Rectal smooth muscle tissue (tissue), 1 donor: Measurements from ENCODE around the gene ZFYVE21.
"Not testable (repeated sequence)": the region's sequence is repeated elsewhere in the genome, so short reads cannot be mapped to it uniquely, and the experiment has no call there.

ENCODE experiments used
- H3K27ac ChIP-seq: one replicate; pipeline ENCODE4 v1.7.0; 2013; ENCODE audit warnings: low read depth, low read length, inconsistent platforms
- H3K27me3 ChIP-seq: one replicate; pipeline ENCODE4 v1.7.0; 2013; ENCODE audit warnings: low read length; ENCODE audit not compliant: control insufficient read depth, insufficient read depth
- H3K36me3 ChIP-seq: one replicate; pipeline ENCODE4 v1.7.0; 2013; ENCODE audit warnings: low read length; ENCODE audit not compliant: control insufficient read depth, insufficient read depth
- H3K4me1 ChIP-seq: one replicate; pipeline ENCODE4 v1.7.0; 2013; ENCODE audit warnings: low read length; ENCODE audit not compliant: control insufficient read depth, insufficient read depth
- H3K4me3 ChIP-seq: one replicate; pipeline ENCODE4 v1.7.0; 2013; ENCODE audit warnings: low read length
- H3K9ac ChIP-seq: one replicate; pipeline ENCODE4 v1.7.0; 2013; ENCODE audit warnings: low read length

The ZFYVE21 gene

DNA sequence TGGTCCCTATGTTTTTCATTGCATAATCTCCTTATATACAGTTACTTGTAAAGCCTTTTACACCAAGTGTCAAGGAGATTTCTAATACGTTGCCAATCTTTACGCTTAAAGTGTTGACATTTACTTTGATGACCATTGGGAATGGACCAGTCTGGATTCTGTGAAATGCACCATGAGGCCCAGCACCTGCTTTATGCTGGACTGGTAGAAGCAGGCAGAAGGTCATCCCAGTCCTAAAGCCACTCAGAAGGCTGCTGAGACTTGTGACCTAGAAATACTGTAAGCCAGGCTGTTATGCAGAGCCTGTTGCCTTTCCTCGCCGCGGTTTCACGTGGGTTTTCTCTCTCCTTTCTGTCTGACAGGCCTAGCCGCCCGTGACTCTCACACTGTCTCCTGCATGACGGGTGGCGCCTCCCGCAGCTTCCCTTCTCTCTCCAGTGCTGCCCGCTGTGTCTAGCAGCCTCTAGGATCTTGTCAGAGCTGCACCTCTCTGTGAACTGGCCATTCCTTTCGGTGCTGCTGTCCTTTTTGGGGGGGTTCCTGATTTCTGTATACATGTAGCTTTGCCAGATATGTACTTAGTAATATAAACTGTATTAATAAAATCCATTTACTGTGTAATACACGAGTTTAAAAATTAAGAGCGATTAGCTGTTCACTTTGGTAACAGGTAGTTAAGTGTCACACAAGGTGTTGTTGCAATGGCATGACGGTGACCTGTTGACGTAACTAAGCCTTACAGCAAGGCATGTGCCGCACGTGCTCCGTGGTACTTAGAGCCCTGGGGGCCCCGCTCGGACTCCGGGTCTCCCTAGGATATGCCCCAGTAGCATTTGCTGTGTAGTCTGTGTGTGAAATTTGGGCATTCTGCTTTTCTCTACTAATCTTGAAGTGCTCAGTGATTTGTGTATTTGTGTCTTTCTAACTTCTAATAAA lies 30.1 kb upstream of the ZFYVE21 start:
- Histone ChIP-seq H3K4me3 (no peak overlapping the region), H3K27ac (no peak overlapping the region), H3K36me3 (peaks cover 26% of the 10 kb centered on the region), H3K27me3 (no peaks in the 10 kb centered on the region), H3K4me1 (peaks cover 4% of the 10 kb centered on the region), H3K9ac (no peak overlapping the region)

DNA sequence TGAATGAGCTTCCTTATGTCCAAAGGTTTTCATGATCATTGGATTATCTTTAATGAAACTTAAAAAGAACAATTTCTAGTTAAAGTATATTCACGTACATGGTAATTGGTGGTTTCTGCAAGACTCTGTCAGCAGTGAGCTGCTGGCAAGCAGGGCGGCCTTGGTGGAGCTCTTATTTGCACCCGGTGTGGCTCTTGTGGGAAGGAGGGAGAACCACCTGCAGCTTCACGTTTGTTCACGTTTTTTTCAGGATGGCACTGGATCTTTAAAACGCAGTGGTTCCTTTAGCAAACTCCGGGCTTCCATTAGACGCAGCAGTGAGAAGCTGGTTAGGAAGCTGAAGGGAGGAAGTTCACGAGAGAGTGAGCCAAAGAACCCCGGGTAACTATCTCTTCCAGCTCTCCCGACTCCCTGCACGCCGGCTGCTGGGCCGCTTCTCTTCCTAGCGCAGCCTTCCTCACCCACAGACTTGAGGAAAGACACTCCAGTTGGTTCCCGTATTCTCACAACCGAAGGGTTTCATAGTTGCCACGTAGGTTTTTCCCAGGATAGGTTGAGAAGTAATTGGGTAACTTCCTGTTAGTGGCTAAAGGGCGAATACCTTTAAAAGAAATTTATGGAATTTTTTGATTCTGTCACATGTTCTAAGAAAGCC lies 28.7 kb upstream of the ZFYVE21 start:
- Histone ChIP-seq H3K27ac (no peak overlapping the region), H3K27me3 (no peaks in the 10 kb centered on the region), H3K4me1 (peaks cover 4% of the 10 kb centered on the region), H3K36me3 (peaks cover 26% of the 10 kb centered on the region), H3K9ac (no peak overlapping the region), H3K4me3 (no peak overlapping the region)

DNA sequence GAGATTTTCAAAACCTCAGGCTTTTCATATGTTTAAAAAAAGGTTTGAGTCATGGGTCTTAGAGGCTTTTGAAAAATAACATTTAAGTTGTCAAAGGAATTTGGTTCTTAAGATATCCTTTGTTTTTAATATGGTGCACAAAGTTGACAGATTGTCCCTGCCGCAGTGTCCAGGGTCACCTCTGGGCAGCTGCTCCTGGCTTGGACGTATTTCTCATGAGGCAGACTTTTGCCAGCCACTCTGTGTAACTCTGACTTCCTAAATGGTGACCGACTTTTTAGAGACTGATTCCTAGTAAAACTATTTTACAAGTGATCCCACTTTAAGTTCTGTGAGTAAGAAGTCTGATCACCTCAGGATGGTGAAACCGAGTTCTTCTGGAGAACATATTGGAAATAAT lies 27.9 kb upstream of the ZFYVE21 start:
- no peak overlapping the region for H3K4me3 ChIP-seq
- H3K27ac ChIP-seq = no peak overlapping the region
- H3K4me1 ChIP-seq = peaks cover 4% of the 10 kb centered on the region
- H3K27me3 ChIP-seq = no peaks in the 10 kb centered on the region
- peaks cover 29% of the 10 kb centered on the region for H3K36me3 ChIP-seq
- H3K9ac ChIP-seq = no peak overlapping the region

DNA sequence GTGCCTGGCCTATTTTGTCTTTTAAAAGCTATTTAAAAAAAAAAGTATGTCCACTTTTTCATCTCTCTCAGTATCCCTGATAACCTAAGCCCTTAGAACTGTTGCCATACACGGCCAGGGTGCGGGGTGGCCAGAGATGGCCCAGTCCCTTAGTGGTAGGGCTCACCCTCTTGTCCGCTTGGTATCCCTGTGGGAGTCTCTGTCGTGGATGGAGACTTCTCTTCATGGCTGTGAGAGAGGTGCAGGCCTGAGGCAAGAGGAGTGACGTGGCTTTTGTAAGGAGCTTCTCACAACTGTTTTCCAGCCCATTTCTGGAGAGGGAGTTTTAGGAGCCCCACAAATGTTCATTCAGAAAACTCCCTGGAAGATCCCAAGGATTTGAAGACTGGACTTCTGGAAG lies 27.2 kb upstream of the ZFYVE21 start:
- Histone ChIP-seq H3K9ac (no peak overlapping the region), H3K27ac (no peak overlapping the region), H3K4me1 (peaks cover 4% of the 10 kb centered on the region), H3K27me3 (no peaks in the 10 kb centered on the region), H3K4me3 (no peak overlapping the region), H3K36me3 (peaks cover 25% of the 10 kb centered on the region)

DNA sequence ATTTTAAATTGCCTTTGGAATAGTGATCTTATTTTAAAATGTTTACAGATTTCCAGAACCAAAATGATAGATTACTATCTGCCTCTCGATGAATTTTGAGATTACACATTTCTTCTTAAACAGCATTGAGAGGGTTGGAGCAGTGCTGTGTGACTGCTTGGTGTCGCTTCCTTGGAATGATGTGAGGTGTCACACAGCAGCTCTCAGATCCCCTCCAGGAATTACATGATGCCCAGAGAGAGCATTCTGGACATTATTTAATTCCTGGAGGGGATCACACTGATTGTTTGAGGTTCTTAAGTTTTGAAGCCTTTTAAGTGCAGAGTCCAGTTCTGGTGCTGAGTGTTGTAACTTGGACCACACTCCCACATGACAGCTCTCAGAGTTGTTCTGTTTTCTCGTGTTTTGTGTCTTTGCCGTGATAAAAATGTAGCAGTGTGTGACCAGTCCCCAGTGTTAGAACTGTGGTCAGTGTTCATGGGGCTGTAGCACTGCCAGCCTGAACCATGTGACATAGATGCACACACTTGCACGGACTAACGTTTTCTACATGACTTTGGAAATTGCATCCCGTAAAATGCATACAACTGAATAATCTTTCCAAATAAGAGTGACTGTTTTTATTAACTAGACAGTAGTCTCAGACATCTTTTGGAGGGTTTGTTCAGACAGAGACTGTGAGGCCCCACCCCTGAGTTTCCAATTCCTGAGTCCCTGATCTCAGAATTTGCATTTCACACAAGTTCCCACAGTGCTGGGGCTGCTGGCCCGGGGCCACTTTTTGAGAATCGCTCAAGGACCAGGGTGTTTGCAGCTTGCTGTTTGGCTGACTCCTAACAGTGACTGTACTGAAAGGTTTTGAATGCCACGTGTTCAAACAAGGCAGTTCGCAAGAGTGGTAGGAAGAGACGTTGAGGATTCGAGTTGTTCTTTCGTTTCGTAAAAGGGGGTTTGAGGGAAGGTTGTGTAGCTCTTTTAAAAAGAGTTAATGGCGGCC lies 26.4 kb upstream of the ZFYVE21 start:
- no peaks in the 10 kb centered on the region for H3K27me3 ChIP-seq
- no peak overlapping the region for H3K27ac ChIP-seq
- H3K4me3 ChIP-seq = no peak overlapping the region
- H3K36me3 ChIP-seq = peaks cover 25% of the 10 kb centered on the region
- no peak overlapping the region for H3K9ac ChIP-seq
- peaks cover 4% of the 10 kb centered on the region for H3K4me1 ChIP-seq

DNA sequence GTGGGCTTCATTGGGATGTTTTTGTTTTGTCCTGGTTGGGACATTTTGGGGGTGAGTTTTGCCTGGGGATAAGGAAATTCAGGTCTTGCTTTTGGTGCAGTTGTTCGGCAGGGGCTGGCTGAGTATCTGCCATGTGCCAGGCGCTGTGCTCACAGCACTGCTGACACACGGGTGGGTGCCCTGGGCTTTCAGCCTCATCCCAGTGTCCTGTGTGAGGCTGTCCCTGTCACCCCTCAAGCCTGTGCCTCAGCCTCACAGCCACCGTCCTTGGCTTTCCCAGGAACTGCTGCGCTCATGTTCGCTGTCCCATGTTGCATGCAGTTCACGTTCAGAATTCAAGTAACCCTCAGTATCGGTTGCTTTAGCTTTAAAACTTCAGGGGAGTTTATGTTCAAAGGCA lies 25.3 kb upstream of the ZFYVE21 start:
- H3K4me1 ChIP-seq = peaks cover 4% of the 10 kb centered on the region
- no peak overlapping the region for H3K9ac ChIP-seq
- no peak overlapping the region for H3K27ac ChIP-seq
- no peak overlapping the region for H3K4me3 ChIP-seq
- H3K27me3 ChIP-seq = no peaks in the 10 kb centered on the region
- peaks cover 29% of the 10 kb centered on the region for H3K36me3 ChIP-seq

DNA sequence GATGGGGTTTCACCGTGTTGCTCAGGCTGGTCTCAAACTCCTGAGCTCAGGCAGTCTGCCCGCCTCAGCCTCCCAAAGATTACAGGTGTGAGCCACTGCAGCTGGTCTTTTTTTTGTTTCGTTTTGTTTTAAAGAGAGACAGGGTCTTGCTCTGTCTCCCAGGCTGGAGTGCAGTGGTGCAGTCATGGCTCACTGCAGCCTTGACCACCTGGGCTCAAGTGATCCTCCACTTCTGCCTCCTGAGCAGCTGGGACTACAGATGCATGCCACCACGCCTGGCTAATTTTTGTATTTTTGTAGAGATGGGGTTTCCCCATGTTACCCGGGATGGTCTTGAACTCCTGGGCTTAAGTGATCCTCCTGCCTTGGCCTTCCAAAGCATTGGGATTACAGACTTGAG lies 24.0 kb upstream of the ZFYVE21 start:
- H3K27me3 ChIP-seq, H3K27ac ChIP-seq, H3K4me3 ChIP-seq, H3K9ac ChIP-seq: not testable (repeated sequence)
- peaks cover 15% of the 10 kb centered on the region for H3K4me1 ChIP-seq
- H3K36me3 ChIP-seq = peaks cover 23% of the 10 kb centered on the region

DNA sequence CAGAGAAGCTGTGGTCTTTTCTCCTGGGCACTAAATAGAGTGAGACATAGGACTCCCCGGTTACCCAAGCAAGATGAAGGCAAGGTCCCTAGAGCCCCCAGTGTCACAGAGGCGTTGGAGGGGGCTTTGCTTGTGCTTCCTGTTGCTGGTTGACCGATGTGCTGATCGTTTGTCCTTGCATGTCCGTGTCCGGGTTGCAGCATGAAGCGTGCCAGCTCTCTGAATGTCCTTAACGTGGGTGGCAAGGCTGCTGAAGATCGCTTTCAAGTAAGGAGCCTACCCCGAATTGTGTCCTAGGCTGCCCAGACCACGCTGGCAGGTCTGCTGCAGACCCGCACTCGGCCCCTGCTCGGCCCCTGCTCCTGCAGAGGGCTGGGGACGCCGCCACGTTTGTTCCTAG lies 23.5 kb upstream of the ZFYVE21 start:
- Histone ChIP-seq H3K4me3 (no peak overlapping the region), H3K27me3 (no peaks in the 10 kb centered on the region), H3K9ac (no peak overlapping the region), H3K4me1 (peaks cover 21% of the 10 kb centered on the region), H3K36me3 (peaks cover 19% of the 10 kb centered on the region), H3K27ac (no peak overlapping the region)

DNA sequence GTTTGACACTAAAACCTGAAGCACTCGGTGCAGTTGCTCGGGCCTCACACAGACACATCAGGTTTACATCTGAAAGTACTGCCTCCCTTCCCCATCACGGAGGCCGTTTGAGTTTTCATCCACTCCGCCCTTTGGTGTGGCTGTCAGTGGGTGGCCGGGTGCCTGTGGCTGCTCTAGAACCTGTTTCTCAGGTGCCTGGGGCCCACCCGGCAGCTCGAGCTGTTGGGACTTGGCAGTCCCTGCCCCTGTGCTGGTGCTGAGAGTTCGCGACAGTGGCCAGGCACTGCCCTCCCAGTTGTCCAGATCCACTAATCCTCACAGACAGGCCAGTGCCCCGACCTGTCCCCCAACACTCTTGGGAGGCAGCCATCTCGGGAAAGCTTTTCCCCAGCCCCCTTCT lies 22.7 kb upstream of the ZFYVE21 start:
- no peak overlapping the region for H3K9ac ChIP-seq
- peaks cover 28% of the 10 kb centered on the region for H3K4me1 ChIP-seq
- no peak overlapping the region for H3K4me3 ChIP-seq
- peaks cover 19% of the 10 kb centered on the region for H3K36me3 ChIP-seq
- no peaks in the 10 kb centered on the region for H3K27me3 ChIP-seq
- H3K27ac ChIP-seq = no peak overlapping the region

DNA sequence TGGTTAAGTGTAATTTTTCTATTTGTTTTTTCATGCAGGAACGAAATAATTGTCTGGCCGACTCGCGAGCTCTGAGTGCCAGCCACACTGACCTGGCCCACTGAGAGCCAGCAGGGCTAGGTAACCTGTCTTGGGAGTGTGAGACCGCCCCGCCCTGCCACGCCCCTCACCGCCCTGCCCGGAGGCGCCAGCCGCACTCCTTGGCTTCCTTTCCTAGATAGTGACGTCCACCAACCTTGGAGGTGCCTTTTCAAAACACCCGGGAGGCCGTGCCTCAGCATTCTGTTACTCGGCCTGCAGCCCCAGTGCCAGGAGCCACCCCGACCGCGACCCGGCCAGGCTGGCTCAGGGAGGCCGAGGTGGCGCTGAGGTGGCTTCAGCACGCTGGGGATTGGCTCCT lies 22.1 kb upstream of the ZFYVE21 start:
- Histone ChIP-seq H3K4me3 (no peak overlapping the region), H3K9ac (no peak overlapping the region), H3K27me3 (no peaks in the 10 kb centered on the region), H3K4me1 (peaks cover 30% of the 10 kb centered on the region), H3K36me3 (peaks cover 18% of the 10 kb centered on the region), H3K27ac (no peak overlapping the region)

DNA sequence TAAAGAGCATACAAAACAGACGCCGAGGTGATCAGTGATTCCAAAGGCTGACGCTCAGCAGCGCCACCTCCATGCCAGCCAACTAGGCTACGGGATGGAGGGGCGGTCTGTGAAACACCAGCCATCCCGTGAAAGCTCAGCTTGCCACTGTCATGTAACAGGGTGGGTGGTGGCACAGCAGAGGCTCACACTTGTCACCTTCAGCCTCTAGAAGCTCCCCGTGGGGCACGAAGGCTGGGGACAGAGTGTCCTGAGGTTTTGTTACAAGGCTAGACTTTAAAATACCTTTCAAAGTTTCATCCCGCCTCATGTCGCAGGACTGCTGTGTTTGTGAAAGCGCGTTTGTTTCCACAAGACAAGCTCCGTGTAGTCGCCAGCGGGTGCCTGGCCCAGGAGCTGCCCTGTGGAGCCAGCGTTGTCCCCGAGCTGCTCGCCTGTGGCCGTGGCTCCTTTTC lies 21.0 kb upstream of the ZFYVE21 start:
- H3K27ac ChIP-seq = no peak overlapping the region

More for the DNA sequence above, 21.0 kb upstream of the ZFYVE21 start:
- H3K9ac ChIP-seq = no peak overlapping the region
- no peak overlapping the region for H3K4me3 ChIP-seq
- peaks cover 18% of the 10 kb centered on the region for H3K36me3 ChIP-seq
- H3K4me1 ChIP-seq = peaks cover 26% of the 10 kb centered on the region
- no peaks in the 10 kb centered on the region for H3K27me3 ChIP-seq
